ENCODE data around the gene URB2. TPM values are rescaled to one million over a fixed set of nuclear protein-coding genes. Genes with fewer than 3 reads are reported as not detected.

Gene URB2
- total RNA-seq, 4 donors from 2014 or later = 11.0 to 14.1 (median 11.7) TPM

DNA sequence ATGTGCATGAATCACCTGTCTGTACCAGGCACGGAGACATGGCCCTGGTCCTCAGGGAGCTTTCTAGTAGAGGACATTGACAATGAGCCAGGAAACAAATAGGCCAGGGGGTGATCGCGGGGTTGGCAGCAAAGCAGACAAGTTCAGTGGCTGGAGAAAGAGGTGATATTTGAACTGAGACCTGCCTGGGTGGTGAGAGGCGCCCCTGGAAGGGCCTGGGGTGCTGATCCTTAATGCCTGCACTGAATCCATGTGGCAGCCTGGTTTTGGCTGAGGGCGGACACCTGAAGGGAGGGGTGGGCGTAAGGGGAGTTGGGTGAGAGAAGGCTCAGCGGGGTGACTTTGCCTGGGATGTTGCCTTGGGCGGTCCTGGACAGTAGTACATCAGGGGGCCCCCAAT is 35.9 kb downstream of the URB2 start:
- TF ChIP-seq, protein P1, sequence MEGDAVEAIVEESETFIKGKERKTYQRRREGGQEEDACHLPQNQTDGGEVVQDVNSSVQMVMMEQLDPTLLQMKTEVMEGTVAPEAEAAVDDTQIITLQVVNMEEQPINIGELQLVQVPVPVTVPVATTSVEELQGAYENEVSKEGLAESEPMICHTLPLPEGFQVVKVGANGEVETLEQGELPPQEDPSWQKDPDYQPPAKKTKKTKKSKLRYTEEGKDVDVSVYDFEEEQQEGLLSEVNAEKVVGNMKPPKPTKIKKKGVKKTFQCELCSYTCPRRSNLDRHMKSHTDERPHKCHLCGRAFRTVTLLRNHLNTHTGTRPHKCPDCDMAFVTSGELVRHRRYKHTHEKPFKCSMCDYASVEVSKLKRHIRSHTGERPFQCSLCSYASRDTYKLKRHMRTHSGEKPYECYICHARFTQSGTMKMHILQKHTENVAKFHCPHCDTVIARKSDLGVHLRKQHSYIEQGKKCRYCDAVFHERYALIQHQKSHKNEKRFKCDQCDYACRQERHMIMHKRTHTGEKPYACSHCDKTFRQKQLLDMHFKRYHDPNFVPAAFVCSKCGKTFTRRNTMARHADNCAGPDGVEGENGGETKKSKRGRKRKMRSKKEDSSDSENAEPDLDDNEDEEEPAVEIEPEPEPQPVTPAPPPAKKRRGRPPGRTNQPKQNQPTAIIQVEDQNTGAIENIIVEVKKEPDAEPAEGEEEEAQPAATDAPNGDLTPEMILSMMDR (IDR thresholded peaks at IDR 0.05) = no peak
- no peak for TF ChIP-seq POLR2AphosphoS5 (IDR thresholded peaks at IDR 0.05)
- TF ChIP-seq POLR2A (IDR thresholded peaks at IDR 0.05) = no peak
- no peak for TF ChIP-seq EP300 (IDR thresholded peaks at IDR 0.05)
- Histone ChIP-seq H3K9me3 (no peaks in the 10 kb centered on the region), H3K4me1 (no peaks in the 10 kb centered on the region), H3K27ac (no peak overlapping the region), H3K27me3 (no peaks in the 10 kb centered on the region), H3K36me3 (peaks cover 17% of the 10 kb centered on the region), H3K4me3 (no peak overlapping the region)
- 94% methylated on average over 8 of the region's 8 CpGs for WGBS
- no peak for DNase-seq (ENCODE audit: low spot score in 2 of 2)

DNA sequence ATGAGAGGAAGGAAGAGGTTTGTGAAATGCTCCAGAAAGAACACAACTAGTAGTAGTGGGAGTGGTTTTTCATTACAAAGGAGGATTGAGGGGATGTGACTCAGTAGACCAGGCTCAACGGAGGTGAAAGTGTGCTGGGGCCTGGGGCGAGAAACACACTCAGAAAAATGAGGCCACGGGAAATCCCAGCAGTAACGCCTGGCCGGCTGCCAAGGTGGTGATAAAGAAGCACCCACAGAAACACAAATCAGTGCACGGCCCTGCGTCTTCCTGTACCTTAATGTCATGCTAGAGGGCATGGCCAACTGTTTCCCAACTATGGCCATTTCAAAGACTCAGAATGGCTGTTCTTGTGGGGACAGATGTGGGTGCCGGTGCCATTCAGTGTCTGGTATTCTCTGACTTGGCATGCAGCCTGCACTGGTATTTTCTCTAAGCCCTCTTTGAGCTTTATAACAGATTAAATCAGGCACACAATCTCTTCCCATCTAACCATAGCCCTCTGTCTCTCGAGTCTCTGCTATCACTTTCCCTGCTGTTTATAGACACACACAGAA is 38.2 kb downstream of the URB2 start:
- H3K27me3 ChIP-seq = no peaks in the 10 kb centered on the region
- no peaks in the 10 kb centered on the region for H3K9me3 ChIP-seq
- peaks cover 5% of the 10 kb centered on the region for H3K36me3 ChIP-seq
- no peak for TF ChIP-seq POLR2A (IDR thresholded peaks at IDR 0.05)
- 37% methylated on average over 9 of the region's 9 CpGs for WGBS
- DNase-seq (ENCODE audit: low spot score in 2 of 2) = no peak
- H3K4me3 ChIP-seq = no peak overlapping the region
- H3K4me1 ChIP-seq = no peaks in the 10 kb centered on the region
- no peak overlapping the region for H3K27ac ChIP-seq

DNA sequence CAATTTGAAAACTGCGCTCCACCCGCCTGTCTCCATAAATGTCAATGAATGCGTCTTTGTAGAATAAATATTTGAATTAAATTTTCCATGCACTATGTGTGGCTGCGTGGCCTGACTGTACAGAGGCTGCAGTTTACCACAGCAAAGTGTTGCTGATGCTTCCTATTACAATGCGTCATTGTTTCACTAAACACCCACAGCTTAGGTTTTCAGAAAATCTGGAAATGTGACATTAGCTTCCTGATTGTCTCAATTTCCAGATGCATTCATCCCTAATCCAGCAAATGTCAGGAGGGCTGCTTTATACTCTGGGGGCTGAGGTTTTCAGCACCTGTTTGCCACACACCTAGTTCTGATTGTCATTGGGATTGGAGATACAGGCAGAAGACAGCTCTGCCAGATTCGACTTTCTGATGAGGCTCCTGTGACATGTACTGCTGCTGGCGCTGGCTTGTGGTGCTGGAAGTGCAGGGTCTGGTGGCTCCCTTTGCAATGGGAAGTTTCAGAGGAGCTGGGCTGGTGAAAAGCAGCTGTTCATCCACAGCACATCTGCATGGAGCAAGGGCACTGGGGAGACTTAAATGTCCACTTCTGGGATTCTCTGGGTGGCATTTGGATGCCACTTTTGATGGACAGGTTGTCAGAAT is 40.0 kb downstream of the URB2 start:
- no peaks in the 10 kb centered on the region for H3K4me1 ChIP-seq
- H3K27me3 ChIP-seq = no peaks in the 10 kb centered on the region
- no peak overlapping the region for H3K4me3 ChIP-seq
- DNase-seq (ENCODE audit: low spot score in 2 of 2) = no peak
- TF ChIP-seq POLR2A (IDR thresholded peaks at IDR 0.05) (no peak), POLR2AphosphoS5 (IDR thresholded peaks at IDR 0.05) (no peak), EP300 (IDR thresholded peaks at IDR 0.05) (no peak)
- TF ChIP-seq, protein P1 (IDR thresholded peaks at IDR 0.05) = no peak
- 70% methylated on average over 5 of the region's 7 CpGs for WGBS
- no peak overlapping the region for H3K27ac ChIP-seq
- no peaks in the 10 kb centered on the region for H3K36me3 ChIP-seq
- H3K9me3 ChIP-seq = no peaks in the 10 kb centered on the region

DNA sequence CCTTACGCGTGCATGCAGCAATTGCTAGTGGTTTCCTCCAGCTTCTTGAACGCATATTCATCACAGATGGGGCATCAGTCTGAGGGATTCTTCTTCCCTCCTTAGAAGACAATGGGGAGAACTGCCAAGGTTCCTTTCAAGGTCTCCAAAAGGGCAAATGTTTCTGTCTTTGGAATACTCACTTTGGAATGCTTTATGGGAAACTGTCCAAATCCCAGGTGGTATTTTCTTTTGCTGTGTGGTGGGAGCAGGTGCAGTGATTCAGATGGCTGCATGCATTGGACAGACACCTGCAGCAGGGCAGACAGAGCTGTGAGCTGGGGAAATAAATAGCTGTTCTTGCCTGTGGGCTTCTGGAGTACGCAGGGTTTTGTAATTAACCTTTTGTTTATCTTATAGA is 40.5 kb downstream of the URB2 start:
- no peaks in the 10 kb centered on the region for H3K36me3 ChIP-seq
- no peaks in the 10 kb centered on the region for H3K9me3 ChIP-seq
- no peak overlapping the region for H3K4me3 ChIP-seq
- TF ChIP-seq, protein P1 (IDR thresholded peaks at IDR 0.05) = no peak
- no peak for TF ChIP-seq POLR2A (IDR thresholded peaks at IDR 0.05)
- no peak for TF ChIP-seq POLR2AphosphoS5 (IDR thresholded peaks at IDR 0.05)
- no peak for TF ChIP-seq EP300 (IDR thresholded peaks at IDR 0.05)
- no peaks in the 10 kb centered on the region for H3K27me3 ChIP-seq
- DNase-seq (ENCODE audit: low spot score in 2 of 2) = no peak
- no peaks in the 10 kb centered on the region for H3K4me1 ChIP-seq
- H3K27ac ChIP-seq = no peak overlapping the region
- WGBS = 55% methylated on average over 4 of the region's 4 CpGs

DNA sequence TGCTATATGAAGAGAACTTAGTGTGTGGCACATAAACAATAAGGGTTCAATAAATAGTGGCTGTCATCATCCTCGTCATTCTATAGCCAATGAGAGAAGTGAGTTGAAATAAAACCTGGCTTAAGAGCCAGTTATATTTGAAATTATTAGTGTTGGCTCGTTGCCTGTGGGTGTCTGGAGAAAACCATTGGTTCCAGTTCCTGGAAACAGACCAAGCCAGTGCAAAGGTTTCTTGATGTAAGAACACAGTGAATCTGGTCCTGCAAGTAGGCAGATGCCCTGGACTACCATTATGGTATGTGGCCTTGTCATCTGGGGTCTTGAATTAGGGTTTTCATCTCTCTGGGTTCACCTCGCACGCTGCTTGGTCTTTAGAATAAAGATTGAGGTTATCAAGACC is 43.3 kb downstream of the URB2 start:
- no peaks in the 10 kb centered on the region for H3K36me3 ChIP-seq
- H3K4me3 ChIP-seq = no peak overlapping the region
- TF ChIP-seq POLR2A (IDR thresholded peaks at IDR 0.05) = no peak
- H3K9me3 ChIP-seq = no peaks in the 10 kb centered on the region
- 88% methylated on average over 4 of the region's 4 CpGs for WGBS
- H3K27ac ChIP-seq = no peak overlapping the region
- no peaks in the 10 kb centered on the region for H3K4me1 ChIP-seq
- H3K27me3 ChIP-seq = no peaks in the 10 kb centered on the region
- DNase-seq (ENCODE audit: low spot score in 2 of 2) = no peak

DNA sequence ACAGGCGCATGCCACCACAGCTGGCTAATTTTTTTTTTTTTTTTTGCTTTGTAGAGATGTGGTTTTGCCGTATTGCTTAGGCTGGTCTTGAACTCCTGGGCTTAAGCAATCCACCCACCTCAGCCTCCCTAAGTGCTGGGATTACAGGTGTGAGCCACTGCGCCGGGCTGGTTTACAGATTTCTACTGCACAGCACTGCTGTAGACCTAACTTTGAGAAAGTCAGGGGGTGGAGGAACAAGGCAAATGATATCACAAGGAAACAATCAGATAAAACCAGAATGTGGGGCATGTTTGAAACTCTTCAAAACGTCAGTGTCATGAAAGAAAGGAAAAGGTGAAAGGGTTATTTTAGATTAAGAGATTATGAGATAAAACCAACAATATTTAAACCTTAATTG is 45.3 kb downstream of the URB2 start:
- no peak overlapping the region for H3K4me3 ChIP-seq
- H3K4me1 ChIP-seq = no peaks in the 10 kb centered on the region
- DNase-seq (ENCODE audit: low spot score in 2 of 2) = no peak
- H3K27me3 ChIP-seq = no peaks in the 10 kb centered on the region
- 82% methylated on average over 5 of the region's 5 CpGs for WGBS
- TF ChIP-seq POLR2AphosphoS5 (IDR thresholded peaks at IDR 0.05) (no peak), EP300 (IDR thresholded peaks at IDR 0.05) (no peak), POLR2A (IDR thresholded peaks at IDR 0.05) (no peak)
- TF ChIP-seq, protein P1 (IDR thresholded peaks at IDR 0.05) = no peak
- no peaks in the 10 kb centered on the region for H3K9me3 ChIP-seq
- H3K27ac ChIP-seq = no peak overlapping the region
- no peaks in the 10 kb centered on the region for H3K36me3 ChIP-seq

Data from suprapubic skin (tissue), 4 donors.